Smooth muscle cell of trachea (primary cell): ENCODE data around the gene POMT1. TPM values are rescaled to one million over a fixed set of nuclear protein-coding genes. Genes with fewer than 3 reads are reported as not detected.

Experiments used
- total RNA-seq: library from RNA; depleted of rRNA; stranded (reverse); fragments of >200 nt; gene quantifications from 2 replicates; pipeline ENCODE4 v1.2.1, GENCODE V29; 2014

Gene POMT1
- total RNA-seq: 34.0 and 42.0 TPM in 2 replicates

GRCh38 chr9:131502781-131503625 is at the start of gene POMT1:
Gene POMT1 (plus strand): TSS chr9:131502918. CDS start chr9:131504219, 1,301 bp downstream.

GRCh38 chr9:131530920-131531832 is 28.5 kb downstream of the POMT1 start, which contains the start of gene UCK1:
Gene UCK1 (minus strand): TSS chr9:131531263. CDS start chr9:131531174, 89 bp downstream.

GRCh38 chr9:131545003-131545785 is 42.5 kb downstream of the POMT1 start, which contains the start of gene PRRT1B:
Gene PRRT1B (plus strand): TSS chr9:131545523. CDS start chr9:131545616, 93 bp downstream.

Other genes with a start within 250 kb of the POMT1 start
- gene FAM78A, start 226.4 kb upstream of the POMT1 start, total RNA-seq: 0.29 and 0.66 TPM in 2 replicates
- 9.3 and 13.2 TPM in 2 replicates for gene PLPP7, start 213.2 kb upstream of the POMT1 start, total RNA-seq
- 54.3 and 79.9 TPM in 2 replicates for gene PRRC2B, start 108.8 kb upstream of the POMT1 start, total RNA-seq
- gene UCK1, start 28.3 kb downstream of the POMT1 start, total RNA-seq: 21.5 and 25.2 TPM in 2 replicates
- not detected in 2 replicates for gene PRRT1B, start 42.6 kb downstream of the POMT1 start, total RNA-seq
- 18.6 and 35.9 TPM in 2 replicates for gene RAPGEF1, start 237.2 kb downstream of the POMT1 start, total RNA-seq